HG02763 (cell line): ENCODE data around the gene CDK4.

Source experiments
- ATAC-seq: cut with Tn5 transposase; IDR thresholded peaks from one replicate; pipeline ENCODE4 v1.9.1; 2021; ENCODE audit warnings: mild to moderate bottlenecking, moderate library complexity; ENCODE audit not compliant: unreplicated experiment

The CDK4 gene

GRCh38 chr12:57740656-57741412 lies 11.3 kb downstream of the CDK4 start:
- ATAC-seq, result peak; percentile 37

DNA sequence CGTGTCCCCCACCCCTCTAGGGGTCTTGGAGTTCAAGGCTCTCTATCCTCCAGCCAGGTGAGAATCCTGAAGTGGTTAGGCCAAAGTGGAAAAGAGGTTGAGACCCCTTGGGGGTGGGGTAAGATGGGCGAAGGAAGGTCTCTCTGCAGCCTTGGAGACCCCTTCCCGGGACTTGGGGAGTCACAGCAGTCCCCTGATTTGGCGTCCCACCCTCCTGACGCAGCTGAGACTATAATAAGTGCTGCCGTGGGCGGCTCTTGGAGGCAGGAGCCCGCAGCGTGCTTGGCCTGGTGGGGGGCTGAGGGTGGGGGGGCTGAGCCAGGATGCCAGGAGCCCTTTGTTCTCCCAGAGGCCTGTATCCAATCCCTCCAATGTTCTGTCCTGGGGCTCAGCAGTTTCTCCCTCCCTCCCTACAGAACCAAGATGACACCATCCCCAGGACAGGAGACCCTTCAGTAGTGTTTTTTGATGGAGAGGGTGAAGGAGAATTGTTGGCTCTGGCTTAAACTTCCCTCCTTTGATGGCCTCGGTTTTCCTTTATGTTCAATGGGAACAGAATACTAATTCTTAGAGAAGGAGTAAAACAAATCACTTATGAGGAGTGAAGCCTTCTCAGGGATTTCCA lies 12.1 kb downstream of the CDK4 start:
- no peak for ATAC-seq

DNA sequence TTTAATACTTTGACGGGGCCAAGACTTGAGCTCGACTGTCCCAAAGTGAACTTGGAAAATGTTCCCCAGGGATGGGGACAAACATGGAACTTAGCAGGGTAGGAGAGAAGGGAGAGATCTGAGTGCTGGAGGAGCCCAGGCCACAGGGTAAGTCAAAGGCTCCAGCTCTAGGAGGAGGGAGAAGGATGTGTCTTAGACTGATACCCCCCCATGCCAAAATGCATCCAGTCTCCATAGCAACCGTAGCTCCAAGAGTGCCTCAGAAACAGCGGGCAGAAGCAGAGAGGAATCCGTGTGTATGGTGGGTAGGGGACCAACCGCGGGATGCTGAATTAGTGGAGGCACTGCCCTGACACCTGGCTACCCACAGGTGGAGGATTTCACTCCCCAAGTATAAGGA lies 12.7 kb downstream of the CDK4 start:
- no peak for ATAC-seq

DNA sequence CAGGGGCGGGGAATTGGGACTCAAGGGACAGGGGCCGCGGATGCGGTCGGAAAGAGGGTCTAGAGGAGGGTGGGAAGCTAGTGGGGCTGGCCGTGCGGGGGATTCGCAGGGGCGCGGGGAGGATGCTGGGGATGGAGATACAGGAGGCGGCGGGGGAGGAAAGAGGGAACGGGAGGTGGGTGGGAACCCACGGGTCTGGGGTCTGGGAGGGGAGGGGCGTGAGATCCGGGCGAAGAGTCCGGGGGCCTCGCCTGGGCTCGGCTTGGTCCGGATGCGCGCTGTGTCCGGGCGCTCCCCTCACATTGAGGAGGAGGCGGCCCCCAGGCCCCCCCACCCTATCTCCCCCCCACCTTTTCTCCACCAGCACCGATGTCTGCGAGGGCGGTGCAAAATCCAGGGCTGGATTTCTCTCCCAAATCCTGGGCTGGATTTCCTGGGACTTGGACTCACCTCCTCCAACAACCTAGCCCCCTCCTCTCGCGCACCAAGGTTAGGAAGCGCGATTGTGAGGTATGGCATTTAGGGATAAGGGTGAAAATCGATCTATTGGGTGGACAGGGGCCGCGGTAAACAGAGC lies 13.4 kb downstream of the CDK4 start, which contains the start of gene AGAP2:
Gene AGAP2, minus strand, starts transcription at position 82 of the 577 bp plus-strand sequence. CDS start 496 bp downstream, outside the sequence.
- ATAC-seq, result no peak

DNA sequence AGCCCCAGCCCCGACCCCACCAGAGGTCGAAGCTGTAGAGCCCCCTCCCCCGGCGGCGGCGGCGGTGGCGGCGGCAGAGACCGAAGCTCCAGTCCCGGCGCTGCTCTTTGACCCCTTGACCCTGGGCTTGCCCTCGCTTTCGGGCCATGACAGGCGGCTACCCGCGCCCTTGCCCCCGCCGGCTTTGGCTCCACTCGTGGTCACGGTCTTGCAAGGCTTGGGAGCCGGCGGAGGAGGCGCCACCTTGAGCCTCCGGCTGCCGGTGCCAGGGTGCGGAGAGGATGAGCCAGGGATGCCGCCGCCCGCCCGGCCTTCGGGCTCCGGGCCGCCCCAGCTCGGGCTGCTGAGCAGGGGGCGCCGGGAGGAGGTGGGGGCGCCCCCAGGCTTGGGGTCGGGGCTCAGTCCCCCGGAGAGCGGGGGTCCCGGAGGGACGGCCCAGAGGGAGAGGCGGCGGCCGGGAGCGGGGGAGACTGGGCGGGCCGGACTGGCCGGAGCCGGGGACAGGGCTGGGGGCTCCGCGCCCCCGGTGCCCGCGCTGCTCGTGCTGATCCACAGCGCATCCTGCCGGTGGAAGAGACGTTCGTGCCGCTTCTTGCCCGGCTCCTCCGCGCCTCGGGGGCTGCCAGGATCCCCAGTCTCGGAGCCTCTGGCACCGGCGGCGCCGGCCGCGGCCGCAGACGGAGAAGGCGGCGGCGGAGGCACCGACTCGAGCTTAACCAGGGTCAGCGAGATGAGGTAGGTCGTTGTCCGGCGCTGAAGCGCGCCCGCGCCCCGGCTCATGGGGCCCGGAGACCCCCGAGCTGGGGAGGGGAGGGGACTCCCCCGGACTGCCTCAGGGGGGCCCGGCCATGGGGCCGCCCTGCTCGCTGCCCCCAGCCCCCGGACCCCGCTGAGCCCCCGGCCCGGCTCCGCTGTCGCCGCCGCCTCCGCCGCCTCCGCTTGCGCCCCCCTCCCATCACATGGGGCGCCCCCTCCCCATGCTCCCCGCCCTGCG lies 14.3 kb downstream of the CDK4 start:
- no peak for ATAC-seq

- ATAC-seq, result no peak
These were observed 15.2 kb downstream of the CDK4 start for GRCh38 chr12:57736741-57737466.

GRCh38 chr12:57735952-57736740 lies 16.0 kb downstream of the CDK4 start:
- no peak for ATAC-seq

DNA sequence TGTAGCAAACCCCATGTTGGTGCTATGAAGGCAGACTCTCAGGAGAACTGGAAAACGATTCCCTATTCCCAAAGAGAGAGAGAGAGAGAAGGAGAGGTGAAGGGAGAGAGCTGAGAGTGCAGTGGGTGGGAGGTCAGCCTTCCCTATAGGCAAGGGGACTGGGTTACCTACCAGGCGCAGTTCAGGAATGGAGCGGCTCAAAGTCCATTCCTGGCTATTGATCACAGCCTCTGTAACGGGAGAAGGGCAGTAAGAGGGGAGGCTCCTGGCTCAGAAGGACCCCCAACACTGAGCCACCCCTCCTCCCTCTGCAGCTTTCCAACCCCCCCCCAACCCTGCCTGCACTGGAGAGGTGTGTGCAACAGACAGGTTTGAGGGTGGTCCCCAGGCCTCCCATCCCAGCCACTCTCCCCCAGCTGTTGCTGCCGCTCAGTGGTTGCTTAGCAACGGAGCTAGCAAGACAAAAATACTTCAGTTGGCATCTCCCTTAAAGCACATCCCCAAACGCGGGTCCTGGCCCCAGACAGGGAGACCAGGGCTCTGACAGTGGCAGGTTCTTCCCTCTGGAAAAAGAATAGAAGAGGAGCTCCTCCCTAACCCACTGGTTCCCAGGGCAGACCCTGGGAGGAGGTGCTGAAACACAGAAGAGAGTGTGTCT lies 16.8 kb downstream of the CDK4 start:
- no peak for ATAC-seq

GRCh38 chr12:57734591-57734990 lies 17.5 kb downstream of the CDK4 start:
- ATAC-seq, result no peak

DNA sequence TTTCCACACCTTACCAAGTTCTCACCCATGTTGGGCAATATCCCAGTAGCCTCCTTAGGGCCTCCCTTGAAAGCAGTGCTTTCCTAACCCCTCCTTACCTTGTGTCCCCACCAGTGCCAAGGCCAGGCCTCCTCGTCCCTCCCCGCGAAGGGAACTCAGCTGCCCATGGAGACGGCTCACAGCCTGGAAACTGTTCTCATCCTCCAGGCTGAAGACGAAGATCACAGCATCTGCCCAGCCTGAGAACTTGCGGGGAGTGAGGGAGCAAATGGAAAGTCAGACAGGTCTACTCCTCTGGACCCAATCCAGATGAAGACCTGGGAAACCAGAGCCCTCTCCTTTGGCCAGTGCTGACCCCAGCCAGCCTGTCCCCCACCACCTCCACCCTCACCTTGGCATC lies 18.2 kb downstream of the CDK4 start:
- no peak for ATAC-seq

- ATAC-seq, result no peak
These were observed 19.1 kb downstream of the CDK4 start for GRCh38 chr12:57732726-57733593.

DNA sequence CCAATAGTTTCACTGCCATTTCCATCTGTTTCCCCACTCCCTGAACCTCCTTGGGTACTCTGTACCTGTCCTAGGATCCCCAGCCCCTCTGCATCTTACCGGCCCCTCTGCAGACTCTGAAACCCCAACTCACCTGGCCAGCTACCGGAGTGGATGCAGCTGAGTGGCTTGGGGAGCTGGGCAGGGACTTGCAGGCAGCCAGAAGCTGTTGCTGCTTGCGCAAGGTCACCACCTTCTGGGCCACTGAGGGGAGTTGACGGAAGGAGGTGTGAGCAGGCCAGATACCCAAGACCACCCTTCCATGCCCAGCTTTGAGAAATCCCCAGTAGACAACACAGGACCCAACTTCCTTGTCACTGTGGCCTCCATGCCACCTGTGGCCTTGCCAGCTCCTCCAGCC lies 19.8 kb downstream of the CDK4 start:
- no peak for ATAC-seq

GRCh38 chr12:57731411-57732080 lies 20.6 kb downstream of the CDK4 start:
- ATAC-seq, result no peak

DNA sequence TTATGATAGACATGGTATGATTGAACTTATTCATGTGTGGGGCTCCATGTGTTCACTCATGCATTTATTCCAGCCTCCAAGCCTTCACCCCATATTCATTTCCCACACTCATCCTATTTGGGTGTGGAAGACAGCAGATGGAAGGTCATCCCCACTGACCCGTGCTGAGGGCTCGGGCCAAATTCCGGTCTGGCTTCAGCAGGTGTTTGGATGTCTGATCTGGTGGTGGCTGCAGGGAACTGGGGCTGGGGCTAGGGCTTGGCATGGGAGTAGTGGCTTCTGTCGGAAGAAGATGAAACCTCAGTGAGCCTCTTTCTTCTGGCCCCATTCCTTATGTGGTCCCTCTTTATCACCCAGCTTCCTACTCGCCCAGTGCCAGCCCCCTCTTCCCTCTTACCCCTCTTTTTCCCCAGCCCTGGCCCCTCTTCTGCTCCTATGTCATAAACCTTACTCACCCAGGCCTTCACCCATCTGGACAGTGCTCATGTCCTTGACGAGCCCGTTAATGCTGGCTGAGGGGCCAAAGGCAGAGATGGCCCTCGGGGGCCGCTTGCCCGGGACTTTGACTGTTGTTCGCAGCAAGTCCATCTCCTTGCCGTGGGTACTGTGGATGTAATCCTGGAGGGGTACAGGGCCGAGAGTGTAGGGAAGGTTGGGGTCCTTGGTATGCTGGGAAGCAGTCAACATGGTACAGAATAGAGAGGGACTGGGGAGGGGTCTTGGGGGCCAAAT lies 21.6 kb downstream of the CDK4 start:
- no peak for ATAC-seq

DNA sequence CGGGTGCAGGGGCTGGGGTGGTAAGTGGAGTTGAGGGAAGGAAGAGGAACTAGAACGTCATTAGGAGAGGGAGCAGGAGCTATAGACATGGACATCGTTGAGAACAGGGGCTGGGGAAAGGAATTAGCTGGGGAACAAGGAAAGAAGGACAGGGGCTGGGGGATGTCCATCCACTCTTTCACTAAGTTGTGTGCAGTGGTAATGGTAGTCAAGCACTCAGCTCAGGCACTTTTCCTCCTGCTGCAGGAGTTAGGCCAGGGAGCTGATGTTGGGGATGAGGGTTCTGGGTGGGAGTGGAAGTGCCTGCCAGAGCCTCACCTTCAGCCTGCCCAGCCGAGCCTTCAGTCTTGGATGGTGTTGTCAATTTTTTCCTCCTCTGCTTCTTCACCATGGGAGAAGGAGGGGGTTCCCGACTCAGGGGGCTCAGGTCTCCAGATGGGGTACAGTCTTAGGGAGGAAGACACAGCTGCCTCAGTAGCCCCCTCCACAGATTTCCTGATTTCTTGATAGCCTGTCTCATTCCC lies 22.7 kb downstream of the CDK4 start:
- no peak for ATAC-seq

GRCh38 chr12:57727758-57728395 lies 24.2 kb downstream of the CDK4 start:
- no peak for ATAC-seq
